Measurements from ENCODE around the gene PADI1.

The PADI1 gene

GRCh38 chr1:17235135-17235885, 30.4 kb downstream of the PADI1 start:
- no peak for DNase-seq
- H4K20me1 ChIP-seq (ENCODE audit: insufficient read depth, low read length), result peaks cover 11% of the 10 kb centered on the region
- H2AFZ ChIP-seq (ENCODE audit: low read depth, low read length), result no peak overlapping the region
- no peaks in the 10 kb centered on the region for H3K4me1 ChIP-seq (ENCODE audit: insufficient read depth, low read length)
- ATAC-seq (ENCODE audit: insufficient read depth, low read depth), result no peak
- TF ChIP-seq EZH2 (IDR thresholded peaks at IDR 0.05; ENCODE audit: borderline replicate concordance, low read depth, low read length, severe bottlenecking), result no peak
- TF ChIP-seq CTCF (IDR thresholded peaks at IDR 0.05; ENCODE audit: borderline replicate concordance, extremely low read depth, low read length, poor library complexity, severe bottlenecking), result no peak
- H3K27ac ChIP-seq (ENCODE audit: low read length), result no peak overlapping the region
- H3K9ac ChIP-seq (ENCODE audit: low read depth, low read length), result no peak overlapping the region
- no peaks in the 10 kb centered on the region for H3K9me3 ChIP-seq (ENCODE audit: insufficient read depth, low read length, severe bottlenecking)
- no peak overlapping the region for H3K4me3 ChIP-seq (ENCODE audit: low read depth in 1 of 2, low read length in 2 of 2)
- H3K4me2 ChIP-seq (ENCODE audit: insufficient read depth, low read length), result no peak overlapping the region
- H3K27me3 ChIP-seq (ENCODE audit: insufficient read depth, low read length, poor library complexity), result peaks cover 8% of the 10 kb centered on the region
- H3K36me3 ChIP-seq (ENCODE audit: insufficient read depth, low read length), result no peaks in the 10 kb centered on the region
- H3K79me2 ChIP-seq (ENCODE audit: insufficient read depth, low read length), result no peaks in the 10 kb centered on the region

GRCh38 chr1:17236779-17237560, 32.0 kb downstream of the PADI1 start:
- Histone ChIP-seq H3K4me2 (ENCODE audit: insufficient read depth, low read length) (no peak overlapping the region), H3K79me2 (ENCODE audit: insufficient read depth, low read length) (no peaks in the 10 kb centered on the region), H3K27ac (ENCODE audit: low read length) (no peak overlapping the region), H3K4me3 (ENCODE audit: low read depth in 1 of 2, low read length in 2 of 2) (no peak overlapping the region), H3K9me3 (ENCODE audit: insufficient read depth, low read length, severe bottlenecking) (no peaks in the 10 kb centered on the region), H3K9ac (ENCODE audit: low read depth, low read length) (no peak overlapping the region), H3K36me3 (ENCODE audit: insufficient read depth, low read length) (no peaks in the 10 kb centered on the region), H2AFZ (ENCODE audit: low read depth, low read length) (no peak overlapping the region), H4K20me1 (ENCODE audit: insufficient read depth, low read length) (peaks cover 8% of the 10 kb centered on the region; the same call in 1 of the 2 replicates), H3K27me3 (ENCODE audit: insufficient read depth, low read length, poor library complexity) (peaks cover 3% of the 10 kb centered on the region), H3K4me1 (ENCODE audit: insufficient read depth, low read length) (no peaks in the 10 kb centered on the region)
- peak; percentile 92 for TF ChIP-seq CTCF (IDR thresholded peaks at IDR 0.05; ENCODE audit: borderline replicate concordance, extremely low read depth, low read length, poor library complexity, severe bottlenecking)
- TF ChIP-seq EZH2 (IDR thresholded peaks at IDR 0.05; ENCODE audit: borderline replicate concordance, low read depth, low read length, severe bottlenecking), result no peak
- ATAC-seq (ENCODE audit: insufficient read depth, low read depth) (peak; percentile 92), DNase-seq (peak; percentile 81)

- Histone ChIP-seq H3K4me3 (ENCODE audit: low read depth in 1 of 2, low read length in 2 of 2) (no peak overlapping the region), H3K27me3 (ENCODE audit: insufficient read depth, low read length, poor library complexity) (peaks cover 3% of the 10 kb centered on the region), H2AFZ (ENCODE audit: low read depth, low read length) (no peak overlapping the region), H3K4me1 (ENCODE audit: insufficient read depth, low read length) (no peaks in the 10 kb centered on the region), H3K36me3 (ENCODE audit: insufficient read depth, low read length) (no peaks in the 10 kb centered on the region), H3K9me3 (ENCODE audit: insufficient read depth, low read length, severe bottlenecking) (no peaks in the 10 kb centered on the region), H3K9ac (ENCODE audit: low read depth, low read length) (no peak overlapping the region), H3K79me2 (ENCODE audit: insufficient read depth, low read length) (no peaks in the 10 kb centered on the region), H3K27ac (ENCODE audit: low read length) (no peak overlapping the region), H3K4me2 (ENCODE audit: insufficient read depth, low read length) (no peak overlapping the region), H4K20me1 (ENCODE audit: insufficient read depth, low read length) (peaks cover 8% of the 10 kb centered on the region; the same call in 1 of the 2 replicates)
- ATAC-seq (ENCODE audit: insufficient read depth, low read depth) (no peak), DNase-seq (no peak)
- TF ChIP-seq EZH2 (IDR thresholded peaks at IDR 0.05; ENCODE audit: borderline replicate concordance, low read depth, low read length, severe bottlenecking), result no peak
- no peak for TF ChIP-seq CTCF (IDR thresholded peaks at IDR 0.05; ENCODE audit: borderline replicate concordance, extremely low read depth, low read length, poor library complexity, severe bottlenecking)
These were observed 32.6 kb downstream of the PADI1 start for GRCh38 chr1:17237561-17237903.
